GM18861 (cell line): ENCODE measurements around the gene ELL.
"Not testable (repeated sequence)": the region's sequence is repeated elsewhere in the genome, so short reads cannot be mapped to it uniquely, and the experiment has no call there.

Experiments used
- ATAC-seq: cut with Tn5 transposase; IDR thresholded peaks from one replicate; pipeline ENCODE4 v1.9.1; 2021; ENCODE audit not compliant: unreplicated experiment

The ELL gene

GRCh38 chr19:18532168-18532890 is 10.5 kb upstream of the ELL start:
- no peak for ATAC-seq

DNA sequence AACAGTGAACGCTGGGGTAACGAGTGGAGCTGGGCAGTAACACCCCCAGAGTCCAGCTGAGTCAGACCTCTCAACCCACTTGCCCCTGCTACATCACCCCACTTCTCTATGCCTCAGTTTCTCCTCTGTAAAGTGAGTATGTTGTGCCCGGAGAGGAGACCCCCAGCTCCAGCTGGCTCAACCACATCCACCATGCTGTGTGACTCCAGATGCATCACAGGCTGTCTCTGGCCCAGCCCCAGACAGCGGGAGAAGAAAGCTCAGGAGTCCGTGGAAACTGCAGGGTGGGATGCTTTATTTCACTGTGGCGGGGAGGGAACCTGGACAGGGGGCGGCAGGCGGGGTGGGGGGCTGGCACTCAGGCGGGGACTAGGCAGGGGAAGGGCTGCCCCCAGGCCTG is 9.6 kb upstream of the ELL start:
- ATAC-seq = no peak

- no peak for ATAC-seq
Measured at GRCh38 chr19:18529782-18530181, 7.9 kb upstream of the ELL start.

- ATAC-seq = no peak
Measured at GRCh38 chr19:18526316-18526715, 4.4 kb upstream of the ELL start.

GRCh38 chr19:18523841-18524240 is 2.0 kb upstream of the ELL start:
- ATAC-seq = no peak

DNA sequence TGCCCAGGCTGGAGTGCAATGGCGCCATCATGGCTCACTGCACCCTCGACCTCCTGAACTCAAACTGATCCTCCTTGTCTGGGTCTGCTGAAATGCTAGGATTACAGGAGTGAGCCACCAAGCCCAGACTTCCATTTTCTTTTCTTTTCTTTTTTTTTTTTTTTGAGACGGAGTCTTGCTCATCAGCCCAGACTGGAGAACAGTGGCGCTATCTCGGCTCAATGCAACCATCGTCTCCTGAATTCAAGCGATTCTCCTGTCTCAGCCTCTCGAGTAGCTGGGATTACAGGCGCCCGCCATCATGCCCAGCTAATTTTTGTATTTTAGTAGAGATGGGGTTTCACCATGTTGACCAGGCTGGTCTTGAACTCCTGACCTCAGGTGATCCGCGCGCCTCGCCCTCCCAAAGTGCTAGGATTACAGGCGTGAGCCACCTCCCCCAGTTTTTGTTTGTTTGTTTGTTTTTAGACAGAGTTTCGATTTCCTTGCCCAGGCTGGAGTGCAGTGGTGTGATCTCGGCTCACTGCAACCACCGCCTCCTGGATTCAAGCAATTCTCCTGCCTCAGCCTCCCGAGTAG is 1.1 kb upstream of the ELL start:
- ATAC-seq = not testable (repeated sequence)

DNA sequence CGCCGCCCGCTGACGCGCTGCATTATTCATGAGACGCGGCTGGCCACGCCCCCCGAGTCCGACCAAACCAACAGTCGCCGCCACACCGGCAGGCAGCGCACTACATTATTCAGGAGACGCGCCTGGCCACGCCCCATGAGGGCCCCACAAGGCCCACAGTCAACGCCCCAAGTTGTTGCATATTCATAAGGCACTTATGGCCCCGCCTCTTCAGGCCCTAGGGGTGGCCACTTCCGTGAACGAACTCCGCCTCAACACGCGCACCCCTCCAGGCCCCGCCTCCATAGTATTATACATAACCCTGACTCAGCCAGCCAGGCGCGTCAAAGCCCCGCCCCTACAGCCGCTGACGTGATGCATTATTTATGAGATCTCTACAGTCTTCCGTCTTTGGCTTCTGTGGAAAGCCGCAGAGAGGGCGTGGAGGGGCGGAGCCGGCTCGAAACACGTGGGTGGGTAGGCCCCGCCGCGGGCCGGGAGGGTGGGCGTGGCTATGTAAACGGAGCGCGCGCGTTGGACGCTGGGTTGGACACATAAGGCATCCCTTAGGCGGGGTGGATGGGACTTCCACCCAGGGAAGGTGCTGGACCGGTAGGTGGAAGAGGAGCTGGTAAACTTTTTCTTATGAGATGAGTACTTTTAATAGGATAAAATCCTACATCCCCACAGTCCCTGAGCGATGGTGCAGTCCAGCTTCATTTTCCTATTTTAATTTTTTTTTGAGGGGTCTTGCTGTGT is 423 bp upstream of the ELL start:
- ATAC-seq = peak; percentile 81

DNA sequence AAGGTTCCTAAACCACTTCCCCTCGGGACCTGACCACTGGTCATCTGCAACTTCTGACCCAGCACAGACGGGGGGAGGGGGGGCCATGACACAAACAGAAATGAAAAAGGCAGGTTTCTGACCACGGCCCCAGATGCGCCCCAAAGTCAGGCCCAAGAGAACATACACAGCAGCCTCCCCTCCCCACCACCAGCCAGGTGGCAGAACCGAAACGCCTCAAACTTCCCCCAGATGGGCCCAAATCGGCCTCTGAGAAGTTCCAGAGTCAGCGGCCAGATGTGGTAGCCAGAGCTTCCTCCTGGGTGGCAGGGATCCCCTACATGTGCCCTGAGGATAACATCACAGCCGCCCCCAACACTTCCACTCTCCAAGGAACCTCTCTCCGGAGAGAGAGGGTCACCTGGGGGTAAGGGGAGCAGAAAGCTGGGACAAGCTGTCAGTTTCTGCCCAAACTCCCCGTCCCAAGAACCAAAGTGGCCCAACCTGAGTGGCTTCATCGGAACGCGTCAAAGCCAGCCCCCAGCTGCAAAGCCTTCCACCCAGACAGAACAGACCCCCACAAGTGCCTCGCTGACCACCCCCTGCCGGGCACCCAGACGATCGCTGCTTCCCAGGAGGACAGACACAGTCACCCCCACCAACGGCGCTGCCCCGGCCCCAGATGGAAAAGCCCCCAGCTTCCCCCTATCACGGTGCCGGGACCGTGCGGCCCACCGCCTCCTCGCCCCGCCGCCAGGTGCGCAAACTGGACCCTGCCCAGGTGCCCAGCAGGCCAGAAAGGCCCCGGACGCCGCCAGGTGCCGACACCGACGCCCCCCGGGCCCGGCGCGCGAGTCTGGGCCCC is 800 bp downstream of the ELL start:
- ATAC-seq = no peak

DNA sequence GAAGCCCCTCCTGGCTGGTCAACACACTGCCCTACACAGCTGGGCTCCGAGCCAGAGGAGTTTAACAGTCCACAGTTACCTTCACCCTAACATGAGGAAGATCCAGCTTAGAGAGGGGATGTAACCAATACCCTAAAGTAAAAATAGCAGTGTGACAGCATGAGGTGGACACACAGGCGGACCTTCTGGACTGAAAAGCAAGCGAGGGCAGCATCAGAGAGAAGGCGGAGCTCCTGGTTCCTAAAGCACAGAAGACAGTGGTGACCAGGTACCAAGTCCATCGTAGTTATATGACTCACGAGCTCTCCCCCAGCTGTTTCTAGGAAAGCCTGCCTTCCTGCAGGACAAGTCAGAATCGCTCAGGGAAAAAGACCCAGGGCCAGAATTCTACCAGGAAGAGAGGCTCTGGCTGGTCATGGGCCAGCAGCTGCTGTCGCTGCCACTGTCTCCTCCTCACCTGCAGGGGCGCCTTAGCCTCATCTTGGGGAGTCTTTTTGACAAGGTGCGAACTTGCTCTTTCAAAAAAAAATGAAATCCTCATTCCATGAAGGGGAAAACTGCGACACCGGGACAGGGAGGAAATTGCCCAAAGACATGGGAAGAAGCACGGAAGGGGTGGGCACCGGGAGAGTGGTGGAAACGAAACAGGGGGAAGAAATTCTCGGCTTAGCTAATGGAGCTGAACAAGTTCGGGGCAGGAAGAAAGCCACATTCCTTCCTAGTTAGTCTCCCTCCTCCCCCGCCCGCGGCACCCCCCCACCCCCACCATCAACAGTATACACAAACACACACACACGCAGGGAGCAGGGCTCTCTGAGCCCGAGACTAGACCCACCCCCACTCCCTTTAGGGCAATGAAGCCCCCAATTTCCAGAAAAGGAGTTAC is 1.7 kb downstream of the ELL start:
- ATAC-seq = no peak

- ATAC-seq = no peak
Measured at GRCh38 chr19:18518639-18519038, 3.2 kb downstream of the ELL start.

DNA sequence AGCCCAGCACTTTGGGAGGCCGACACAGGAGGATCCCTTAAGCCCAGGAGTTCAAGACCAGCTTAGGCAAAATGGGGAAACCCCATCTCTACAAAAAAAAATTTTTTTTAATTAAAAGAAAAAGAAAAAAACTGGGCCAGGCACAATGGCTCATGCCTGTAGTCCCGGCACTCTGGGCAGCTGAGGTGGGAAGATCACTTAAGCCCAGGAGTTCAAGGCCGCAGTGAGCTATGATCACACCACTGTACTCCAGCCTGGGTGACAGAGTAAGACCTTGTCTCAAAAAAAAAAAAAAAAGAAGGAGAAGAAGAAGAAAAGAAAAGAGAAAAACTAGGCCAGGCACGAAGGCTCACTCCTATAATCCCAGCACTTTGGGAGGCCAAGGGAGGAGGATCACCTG is 4.3 kb downstream of the ELL start:
- no peak for ATAC-seq

DNA sequence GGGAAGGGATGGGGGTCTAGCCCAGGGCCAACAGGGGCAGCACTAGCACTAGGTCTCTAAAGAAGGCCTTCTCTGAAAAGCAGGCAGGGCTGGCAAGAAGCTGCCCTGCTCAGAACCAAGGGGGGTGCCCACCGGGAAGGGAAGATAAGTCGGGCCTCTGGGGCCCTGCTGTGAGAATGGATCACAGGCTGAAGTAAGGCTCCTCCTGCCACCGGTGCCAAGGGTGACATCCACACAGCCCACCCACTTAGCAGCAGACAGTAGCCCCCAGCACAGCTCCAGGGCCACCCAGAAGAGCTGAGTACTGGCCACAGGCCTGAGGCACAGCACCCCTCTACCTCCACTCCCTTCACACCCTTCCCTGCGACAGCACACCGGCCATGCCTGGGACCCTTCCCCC is 5.9 kb downstream of the ELL start:
- ATAC-seq = no peak

DNA sequence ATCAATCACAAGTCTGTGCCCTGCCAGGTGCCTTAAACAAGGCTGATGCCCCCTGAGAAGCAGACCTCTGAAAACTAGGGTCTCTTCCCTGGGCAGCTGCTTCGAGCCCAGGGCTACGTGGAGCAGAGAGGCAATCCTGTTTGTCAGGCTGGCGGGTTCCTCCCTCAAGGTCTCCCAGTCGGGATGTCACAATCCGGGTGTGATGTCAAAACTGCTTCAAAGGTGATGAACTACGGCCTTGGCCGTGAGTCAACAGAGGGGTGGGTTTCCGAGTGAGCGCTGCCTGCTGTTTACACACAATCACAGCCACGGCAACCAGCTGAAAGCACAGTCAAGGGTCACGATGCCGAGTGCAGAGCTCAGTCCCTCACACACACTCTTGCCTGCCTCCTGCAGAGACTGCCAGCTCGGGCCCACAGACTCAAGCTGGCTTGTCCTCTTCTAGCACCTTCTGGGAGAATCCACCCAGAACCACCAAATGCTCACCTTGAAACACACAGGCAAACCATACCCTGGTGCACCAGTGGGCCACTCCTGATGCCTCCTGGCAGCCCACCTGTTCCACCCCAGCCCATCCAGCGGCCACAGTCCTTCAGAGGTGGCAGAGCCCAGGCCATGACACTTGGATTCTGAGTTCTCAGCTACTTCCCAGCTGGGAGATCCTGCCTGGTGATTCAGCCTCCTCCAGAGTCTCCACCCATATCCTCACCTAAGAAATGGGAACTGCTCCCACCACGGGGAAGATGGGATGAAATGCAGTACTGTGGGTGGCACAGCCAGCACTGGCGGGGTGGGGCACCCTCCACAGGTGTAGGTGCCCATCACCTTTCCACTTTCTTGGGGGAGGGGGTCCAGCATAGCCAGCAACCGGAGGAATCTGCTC is 6.8 kb downstream of the ELL start:
- ATAC-seq = no peak

GRCh38 chr19:18513868-18514267 is 8.0 kb downstream of the ELL start:
- ATAC-seq = no peak

- ATAC-seq = no peak
Measured at GRCh38 chr19:18510216-18510615, 11.7 kb downstream of the ELL start.

DNA sequence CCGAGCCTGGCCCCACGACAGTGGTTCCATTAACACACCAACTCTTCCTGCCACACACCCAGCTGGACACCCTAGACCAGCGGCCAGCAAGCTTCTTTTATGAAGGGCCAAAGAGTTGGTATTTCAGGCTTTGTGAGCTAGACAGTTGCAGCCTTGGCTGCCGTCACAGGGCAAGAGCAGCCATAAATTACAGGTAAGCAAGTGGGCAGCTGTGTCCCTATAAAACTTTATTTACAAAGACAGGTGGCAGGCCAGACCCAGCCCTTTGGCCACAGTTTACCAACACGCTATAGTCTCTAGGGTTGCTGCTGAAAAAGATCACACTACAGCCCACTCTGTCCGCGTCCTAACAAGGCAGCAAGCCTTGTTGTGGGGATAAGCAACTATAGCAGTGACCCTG is 13.3 kb downstream of the ELL start:
- no peak for ATAC-seq

DNA sequence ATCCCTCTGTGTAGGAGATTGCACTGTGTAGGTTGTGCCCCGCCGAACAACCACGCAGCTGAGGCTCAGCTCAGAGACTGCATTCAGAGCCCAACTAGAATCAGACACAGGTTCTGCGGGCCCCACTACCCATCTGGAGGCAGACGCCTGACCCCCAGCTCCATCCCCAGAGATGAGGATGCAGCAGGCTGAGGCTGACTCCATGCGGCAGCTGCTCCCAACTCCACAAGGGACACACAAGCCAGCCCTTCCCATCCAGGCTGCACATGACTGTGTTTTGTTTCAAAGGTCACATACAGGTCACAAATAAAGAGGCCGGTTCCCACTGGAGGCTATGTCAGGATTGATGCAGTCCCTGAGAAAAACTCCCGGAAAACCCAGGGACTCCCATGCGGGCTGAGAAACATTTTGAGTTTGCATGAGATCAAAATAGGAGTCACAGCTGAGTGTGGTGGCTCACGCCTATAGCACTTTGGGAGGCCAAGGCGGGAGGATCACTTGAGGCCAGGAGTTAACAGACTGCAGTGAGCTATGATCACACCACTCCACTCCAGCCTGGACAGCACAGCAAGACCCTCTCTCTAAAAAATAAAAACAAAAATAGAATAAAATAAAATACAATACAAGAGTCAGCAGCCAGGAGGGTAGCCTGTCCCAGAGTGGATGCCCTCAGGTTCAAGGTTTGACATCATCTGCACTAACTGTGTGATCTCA is 14.0 kb downstream of the ELL start:
- ATAC-seq = no peak

DNA sequence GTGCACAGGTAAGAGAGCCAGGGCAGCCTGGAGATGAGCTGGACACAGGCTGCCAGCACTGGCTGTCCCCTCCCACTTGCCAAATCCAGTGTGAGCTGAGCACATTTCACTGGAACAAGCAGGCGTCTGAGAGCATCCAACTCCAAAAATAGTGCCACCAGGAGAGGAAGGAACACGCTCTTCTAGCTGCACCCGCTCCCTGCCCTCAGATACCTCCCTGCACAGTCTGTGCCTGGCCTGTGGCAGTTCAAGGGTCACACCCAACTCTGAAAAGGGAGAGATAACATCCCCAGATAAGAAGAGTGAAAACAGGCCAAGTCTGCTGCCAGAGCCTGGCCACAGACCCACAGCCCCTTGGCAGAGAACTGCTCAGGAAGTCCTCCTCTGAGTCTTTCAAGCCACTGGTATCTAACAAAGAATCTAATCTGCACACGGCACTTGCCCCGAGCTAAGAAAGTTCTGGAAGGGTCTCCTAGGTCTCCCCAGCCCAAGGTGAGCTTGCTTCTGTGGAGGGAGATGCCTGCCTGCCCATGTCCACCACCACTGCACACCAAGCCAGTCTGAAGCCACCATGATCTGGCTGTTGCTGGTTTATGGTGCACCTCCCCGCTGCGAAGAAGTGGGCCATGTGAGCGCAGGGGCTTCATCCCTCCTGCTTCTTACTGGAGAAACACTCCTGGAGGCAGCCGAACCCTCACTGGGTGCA is 14.7 kb downstream of the ELL start:
- no peak for ATAC-seq
